Measurements from ENCODE around the gene PDZRN3.
A peak's percentile ranks its signal among the peaks of the same experiment; 100 is the strongest.

Gene PDZRN3

DNA sequence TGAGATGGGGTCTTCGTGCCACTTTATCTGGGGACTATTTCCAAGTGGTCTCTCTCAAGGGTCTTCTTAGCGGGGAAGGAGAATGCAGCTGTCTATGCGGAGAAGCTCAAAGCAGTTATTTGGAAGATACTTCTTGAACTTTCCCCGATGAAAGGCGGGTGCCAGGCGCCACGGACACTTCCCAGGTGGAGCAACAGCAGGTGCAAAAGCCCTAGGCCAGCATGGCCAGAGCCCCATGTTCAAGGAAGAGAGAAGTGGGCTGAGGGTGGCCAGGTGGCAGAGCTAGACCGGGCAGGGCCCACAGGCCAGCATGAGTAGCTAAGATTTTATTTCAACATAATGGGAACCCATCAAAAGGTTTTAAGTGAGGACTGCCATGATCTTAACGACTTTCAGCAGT lies 232.8 kb downstream of the PDZRN3 start:
- Histone ChIP-seq H3K27me3 (ENCODE audit: control insufficient read depth, insufficient read depth, low read length) (no peaks in the 10 kb centered on the region), H3K4me3 (ENCODE audit: low read length) (no peak overlapping the region), H3K9ac (ENCODE audit: low read depth, low read length) (no peak overlapping the region), H3K9me3 (replicated peaks; ENCODE audit: low read length) (no peaks in the 10 kb centered on the region), H3K4me2 (ENCODE audit: low read length) (no peak overlapping the region), H3K4me1 (ENCODE audit: control insufficient read depth, insufficient read depth, low read length) (no peaks in the 10 kb centered on the region), H3K36me3 (ENCODE audit: insufficient read depth, low read length) (peaks cover 3% of the 10 kb centered on the region)

DNA sequence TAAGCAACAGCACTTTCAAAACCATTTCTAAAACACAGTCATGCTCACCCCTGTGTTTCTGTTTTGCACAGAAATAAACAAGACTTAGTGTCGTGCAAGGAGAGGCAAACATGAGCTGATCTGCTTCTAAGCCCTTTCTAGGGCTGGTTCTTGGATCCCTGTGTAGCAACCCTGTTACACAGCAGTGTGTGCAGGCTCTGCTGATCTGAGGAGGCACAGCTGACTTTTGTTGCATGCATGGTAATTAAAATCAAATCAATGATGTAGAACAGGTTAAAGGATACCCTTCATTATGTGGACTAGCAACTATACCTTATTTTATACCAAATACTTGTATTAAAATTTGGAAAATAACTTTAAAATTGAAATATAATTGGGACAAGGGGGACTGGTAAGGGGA lies 234.8 kb downstream of the PDZRN3 start:
- Histone ChIP-seq H3K36me3 (ENCODE audit: insufficient read depth, low read length) (peaks cover 3% of the 10 kb centered on the region), H3K4me2 (ENCODE audit: low read length) (no peak overlapping the region), H3K9ac (ENCODE audit: low read depth, low read length) (no peak overlapping the region), H3K9me3 (replicated peaks; ENCODE audit: low read length) (no peaks in the 10 kb centered on the region), H3K4me1 (ENCODE audit: control insufficient read depth, insufficient read depth, low read length) (no peaks in the 10 kb centered on the region), H3K4me3 (ENCODE audit: low read length) (no peak overlapping the region), H3K27me3 (ENCODE audit: control insufficient read depth, insufficient read depth, low read length) (no peaks in the 10 kb centered on the region)

DNA sequence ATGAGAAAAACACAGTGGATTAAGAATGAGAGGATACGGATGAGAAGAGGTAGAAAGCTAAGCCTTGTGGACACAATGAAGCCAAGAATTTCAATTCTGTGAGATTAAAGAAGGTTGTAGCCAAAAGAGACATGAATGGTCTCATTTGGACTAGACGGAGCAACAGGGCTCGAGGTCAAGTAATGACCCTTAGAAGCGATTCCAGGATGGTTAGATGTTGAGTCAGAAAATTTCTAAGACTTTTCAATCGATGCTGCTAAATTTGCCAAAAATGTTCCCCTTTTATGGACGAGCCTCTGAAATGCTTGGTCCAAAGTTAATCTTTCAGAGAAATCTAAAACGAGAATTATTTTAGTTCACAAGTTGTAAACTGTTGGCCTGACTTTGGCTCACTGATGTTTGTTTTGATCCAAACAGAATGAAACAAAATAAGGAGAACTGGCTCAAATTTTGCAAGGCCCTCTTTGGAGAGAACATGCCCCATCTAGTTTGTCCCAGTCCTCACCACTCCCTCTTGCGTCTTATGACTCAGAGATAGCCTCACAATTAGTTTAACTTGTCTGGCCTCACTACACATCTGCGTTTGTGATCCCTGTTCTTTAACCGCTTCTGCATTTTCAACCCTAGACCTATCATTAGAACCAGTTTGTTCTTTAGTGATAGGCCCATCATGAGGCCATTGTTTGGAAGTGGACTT lies 235.5 kb downstream of the PDZRN3 start:
- H3K9me3 ChIP-seq (replicated peaks; ENCODE audit: low read length) = no peaks in the 10 kb centered on the region
- H3K9ac ChIP-seq (ENCODE audit: low read depth, low read length) = no peak overlapping the region
- peaks cover 3% of the 10 kb centered on the region for H3K36me3 ChIP-seq (ENCODE audit: insufficient read depth, low read length)
- no peak overlapping the region for H3K4me3 ChIP-seq (ENCODE audit: low read length)
- H3K27me3 ChIP-seq (ENCODE audit: control insufficient read depth, insufficient read depth, low read length) = no peaks in the 10 kb centered on the region
- H3K4me2 ChIP-seq (ENCODE audit: low read length) = no peak overlapping the region
- H3K4me1 ChIP-seq (ENCODE audit: control insufficient read depth, insufficient read depth, low read length) = no peaks in the 10 kb centered on the region

GRCh38 chr3:73385568-73385967 lies 239.2 kb downstream of the PDZRN3 start:
- Histone ChIP-seq H3K9ac (ENCODE audit: low read depth, low read length) (no peak overlapping the region), H3K36me3 (ENCODE audit: insufficient read depth, low read length) (peaks cover 3% of the 10 kb centered on the region)

DNA sequence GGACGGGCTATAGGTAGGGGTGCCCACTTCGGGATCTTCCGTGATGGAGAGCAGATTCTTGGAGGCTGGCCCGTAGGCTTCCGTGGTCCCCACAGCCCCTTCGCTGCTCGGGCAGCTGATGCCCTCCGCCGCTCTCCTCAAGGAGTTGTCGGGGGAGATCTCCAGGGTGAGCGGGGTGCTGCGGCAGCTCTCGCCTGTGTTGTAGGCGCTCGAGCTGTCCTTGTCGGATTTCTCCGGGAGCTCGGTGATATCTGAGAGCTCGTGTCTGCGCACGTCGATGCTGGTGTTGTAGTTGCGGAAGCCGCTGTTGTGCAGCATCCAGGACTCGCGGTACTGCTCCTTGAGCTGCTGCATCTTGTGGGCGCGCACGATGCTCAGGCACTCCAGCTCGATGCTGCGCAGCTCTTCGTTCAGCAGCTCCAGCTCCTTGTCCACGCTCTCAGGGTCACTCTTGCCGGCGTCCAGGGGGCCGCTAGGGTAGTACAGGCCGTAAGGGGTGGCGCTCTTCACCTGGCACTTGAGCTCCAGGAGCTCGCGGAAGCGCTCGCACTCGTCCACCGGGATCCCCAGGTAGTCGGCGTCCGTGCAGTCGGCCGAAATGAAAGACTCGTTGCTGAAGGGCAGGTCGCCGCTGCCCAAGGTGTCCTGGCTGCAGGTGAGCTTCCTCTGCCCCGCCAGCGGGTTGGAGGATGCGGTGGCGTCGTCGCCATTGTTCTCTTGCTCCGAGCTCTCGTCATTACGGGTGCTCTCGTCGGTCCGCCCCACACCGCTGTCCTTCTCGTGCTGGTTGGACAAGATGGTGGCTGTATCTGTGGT lies 240.4 kb downstream of the PDZRN3 start:
- H3K27me3 ChIP-seq (ENCODE audit: control insufficient read depth, insufficient read depth, low read length) = no peaks in the 10 kb centered on the region
- no peak overlapping the region for H3K9ac ChIP-seq (ENCODE audit: low read depth, low read length)
- no peaks in the 10 kb centered on the region for H3K36me3 ChIP-seq (ENCODE audit: insufficient read depth, low read length)
- no peak overlapping the region for H3K4me3 ChIP-seq (ENCODE audit: low read length)
- no peaks in the 10 kb centered on the region for H3K9me3 ChIP-seq (replicated peaks; ENCODE audit: low read length)
- H3K4me1 ChIP-seq (ENCODE audit: control insufficient read depth, insufficient read depth, low read length) = no peaks in the 10 kb centered on the region
- H3K4me2 ChIP-seq (ENCODE audit: low read length) = no peak overlapping the region

More at GRCh38 chr3:73385568-73385967, 239.2 kb downstream of the PDZRN3 start:
- no peaks in the 10 kb centered on the region for H3K9me3 ChIP-seq (replicated peaks; ENCODE audit: low read length)
- H3K4me3 ChIP-seq (ENCODE audit: low read length) = no peak overlapping the region
- H3K4me2 ChIP-seq (ENCODE audit: low read length) = no peak overlapping the region
- H3K4me1 ChIP-seq (ENCODE audit: control insufficient read depth, insufficient read depth, low read length) = no peaks in the 10 kb centered on the region
- H3K27me3 ChIP-seq (ENCODE audit: control insufficient read depth, insufficient read depth, low read length) = no peaks in the 10 kb centered on the region

GRCh38 chr3:73383470-73384049 lies 241.2 kb downstream of the PDZRN3 start:
- no peaks in the 10 kb centered on the region for H3K27me3 ChIP-seq (ENCODE audit: control insufficient read depth, insufficient read depth, low read length)
- no peaks in the 10 kb centered on the region for H3K4me1 ChIP-seq (ENCODE audit: control insufficient read depth, insufficient read depth, low read length)
- H3K9me3 ChIP-seq (replicated peaks; ENCODE audit: low read length) = no peaks in the 10 kb centered on the region
- H3K4me3 ChIP-seq (ENCODE audit: low read length) = no peak overlapping the region
- no peaks in the 10 kb centered on the region for H3K36me3 ChIP-seq (ENCODE audit: insufficient read depth, low read length)
- no peak overlapping the region for H3K9ac ChIP-seq (ENCODE audit: low read depth, low read length)
- H3K4me2 ChIP-seq (ENCODE audit: low read length) = no peak overlapping the region

- Histone ChIP-seq H3K4me2 (ENCODE audit: low read length) (no peak overlapping the region), H3K4me3 (ENCODE audit: low read length) (no peak overlapping the region), H3K36me3 (ENCODE audit: insufficient read depth, low read length) (no peaks in the 10 kb centered on the region), H3K27me3 (ENCODE audit: control insufficient read depth, insufficient read depth, low read length) (no peaks in the 10 kb centered on the region), H3K9me3 (replicated peaks; ENCODE audit: low read length) (no peaks in the 10 kb centered on the region), H3K4me1 (ENCODE audit: control insufficient read depth, insufficient read depth, low read length) (no peaks in the 10 kb centered on the region), H3K9ac (ENCODE audit: low read depth, low read length) (no peak overlapping the region)
Observed at GRCh38 chr3:73381551-73381950, 243.2 kb downstream of the PDZRN3 start.

DNA sequence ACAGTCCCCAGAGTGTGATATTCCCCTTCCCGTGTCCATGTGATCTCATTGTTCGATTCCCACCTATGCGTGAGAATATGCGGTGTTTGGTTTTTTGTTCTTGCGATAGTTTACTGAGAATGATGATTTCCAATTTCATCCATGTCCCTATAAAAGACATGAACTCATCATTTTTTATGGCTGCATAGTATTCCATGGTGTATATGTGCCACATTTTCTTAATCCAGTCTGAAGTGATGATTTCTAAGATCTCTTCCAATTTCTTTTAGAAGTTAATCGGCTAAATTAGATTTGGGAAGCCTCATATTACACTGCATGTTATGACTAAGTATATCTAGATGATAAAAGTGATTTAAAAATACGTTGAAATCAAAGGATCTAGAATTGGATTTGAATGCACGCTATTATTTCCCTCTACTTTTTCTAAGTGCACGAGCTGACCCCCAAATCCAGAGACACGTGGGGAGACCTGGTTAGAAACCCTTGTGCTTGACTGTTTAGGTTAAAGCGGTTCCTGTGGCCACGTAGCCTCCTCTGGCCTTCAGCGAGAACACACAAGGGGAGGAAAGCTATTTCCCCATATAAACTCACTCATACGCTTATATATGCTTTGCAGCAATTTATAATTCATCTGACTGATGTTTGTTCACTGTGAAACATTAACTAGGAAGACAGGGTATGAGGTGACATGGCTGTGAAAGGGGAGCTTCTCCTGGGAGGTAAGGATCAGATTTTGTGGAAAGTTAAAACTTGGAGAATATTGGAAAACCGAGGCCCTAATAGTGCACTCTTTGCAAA lies 243.8 kb downstream of the PDZRN3 start:
- Histone ChIP-seq H3K9ac (ENCODE audit: low read depth, low read length) (no peak overlapping the region), H3K4me3 (ENCODE audit: low read length) (no peak overlapping the region), H3K9me3 (replicated peaks; ENCODE audit: low read length) (no peaks in the 10 kb centered on the region), H3K36me3 (ENCODE audit: insufficient read depth, low read length) (no peaks in the 10 kb centered on the region), H3K27me3 (ENCODE audit: control insufficient read depth, insufficient read depth, low read length) (no peaks in the 10 kb centered on the region), H3K4me1 (ENCODE audit: control insufficient read depth, insufficient read depth, low read length) (no peaks in the 10 kb centered on the region), H3K4me2 (ENCODE audit: low read length) (no peak overlapping the region)

- Histone ChIP-seq H3K36me3 (ENCODE audit: insufficient read depth, low read length) (no peaks in the 10 kb centered on the region), H3K9me3 (replicated peaks; ENCODE audit: low read length) (no peaks in the 10 kb centered on the region), H3K9ac (ENCODE audit: low read depth, low read length) (no peak overlapping the region), H3K27me3 (ENCODE audit: control insufficient read depth, insufficient read depth, low read length) (no peaks in the 10 kb centered on the region), H3K4me3 (ENCODE audit: low read length) (no peak overlapping the region), H3K4me1 (ENCODE audit: control insufficient read depth, insufficient read depth, low read length) (no peaks in the 10 kb centered on the region), H3K4me2 (ENCODE audit: low read length) (no peak overlapping the region)
Observed at GRCh38 chr3:73379465-73379864, 245.3 kb downstream of the PDZRN3 start.

GRCh38 chr3:73378207-73378606 lies 246.5 kb downstream of the PDZRN3 start:
- Histone ChIP-seq H3K36me3 (ENCODE audit: insufficient read depth, low read length) (no peaks in the 10 kb centered on the region), H3K9me3 (replicated peaks; ENCODE audit: low read length) (no peaks in the 10 kb centered on the region), H3K9ac (ENCODE audit: low read depth, low read length) (no peak overlapping the region), H3K4me3 (ENCODE audit: low read length) (no peak overlapping the region), H3K27me3 (ENCODE audit: control insufficient read depth, insufficient read depth, low read length) (no peaks in the 10 kb centered on the region), H3K4me2 (ENCODE audit: low read length) (no peak overlapping the region), H3K4me1 (ENCODE audit: control insufficient read depth, insufficient read depth, low read length) (no peaks in the 10 kb centered on the region)

DNA sequence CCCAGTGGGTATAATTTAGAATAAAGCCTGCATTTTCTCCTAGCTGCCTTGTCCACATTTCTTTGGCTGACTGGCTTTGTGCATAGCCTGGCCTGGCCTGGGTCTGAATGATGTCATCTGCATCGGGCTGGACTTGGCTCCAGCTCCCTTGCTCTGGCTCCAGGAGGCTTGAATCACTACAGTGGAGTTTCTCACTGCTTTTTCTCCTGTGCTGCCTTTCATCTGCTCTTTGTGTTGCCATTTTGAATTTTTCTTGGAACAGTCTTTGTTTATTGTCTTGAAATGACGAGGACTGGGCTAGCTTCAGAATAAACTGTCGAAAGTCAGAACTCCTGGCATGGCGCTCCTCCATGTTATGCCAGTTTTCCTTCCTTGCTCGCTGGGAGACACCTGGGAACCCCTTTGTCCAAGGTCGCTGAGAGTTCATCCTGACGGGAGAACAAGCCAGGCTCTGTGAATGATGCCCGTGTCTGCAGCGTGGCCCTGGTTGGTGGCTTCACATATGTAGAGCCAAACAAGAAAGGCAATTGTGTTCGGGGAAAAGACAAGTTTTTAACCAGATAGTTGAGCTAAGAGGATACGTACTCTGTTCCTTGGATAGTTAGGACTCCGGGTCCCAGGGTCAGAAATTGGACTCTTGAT lies 258.9 kb downstream of the PDZRN3 start:
- Histone ChIP-seq H3K9me3 (replicated peaks; ENCODE audit: low read length) (no peaks in the 10 kb centered on the region), H3K4me2 (ENCODE audit: low read length) (peak overlapping the region; percentile 60), H3K4me3 (ENCODE audit: low read length) (no peak overlapping the region), H3K36me3 (ENCODE audit: insufficient read depth, low read length) (no peaks in the 10 kb centered on the region), H3K27me3 (ENCODE audit: control insufficient read depth, insufficient read depth, low read length) (no peaks in the 10 kb centered on the region), H3K4me1 (ENCODE audit: control insufficient read depth, insufficient read depth, low read length) (peaks cover 2% of the 10 kb centered on the region), H3K9ac (ENCODE audit: low read depth, low read length) (no peak overlapping the region)
